ENCODE results near the gene CARHSP1. TPM values are rescaled to one million over a fixed set of nuclear protein-coding genes. Genes with fewer than 3 reads are reported as not detected.

The CARHSP1 gene
- total RNA-seq, 4 donors from 2014 or later: 42.2 to 47.8 (median 44.2) TPM

DNA sequence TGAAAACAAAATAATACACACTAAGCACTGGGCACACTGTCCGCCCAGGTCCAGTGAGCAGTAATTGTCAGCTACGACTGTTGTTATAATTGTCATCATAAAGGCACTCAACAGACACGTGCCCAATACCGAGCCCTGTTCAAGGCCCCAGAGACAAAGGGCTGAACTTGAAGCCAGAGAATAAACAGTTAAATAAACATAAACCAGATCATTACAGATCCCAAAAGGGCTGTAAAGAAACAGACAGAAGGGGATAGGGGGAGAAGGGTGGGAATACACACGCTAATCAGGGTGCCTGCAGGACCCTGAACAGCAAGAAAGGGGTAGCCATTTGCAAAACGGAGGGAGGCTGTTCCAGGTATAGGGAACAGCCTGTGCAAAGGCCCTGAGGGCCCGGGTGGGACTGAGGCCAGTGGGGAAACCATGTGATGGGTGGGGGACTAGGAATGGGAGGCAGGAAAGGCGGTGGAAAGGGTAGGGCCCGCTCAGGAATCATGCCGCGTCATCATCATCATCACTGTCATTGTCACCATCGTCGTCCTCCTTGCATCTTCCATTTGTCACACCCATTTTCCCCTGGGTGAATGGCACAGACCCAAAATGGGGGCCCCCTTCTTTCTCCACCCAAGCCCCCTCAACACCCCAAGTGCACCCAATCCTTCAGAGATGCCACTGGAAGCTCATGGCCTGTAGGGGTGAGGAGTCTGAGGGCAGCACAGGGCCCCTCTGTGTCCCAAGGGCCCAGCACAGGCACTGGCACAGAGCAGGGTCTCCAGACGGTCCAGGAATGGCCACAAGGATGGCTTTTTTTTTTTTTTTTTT is 6.3 kb downstream of the CARHSP1 start:
- no peak overlapping the region for H3K4me3 ChIP-seq (ENCODE audit: low read depth, poor library complexity, severe bottlenecking)
- intact Hi-C loops (cut with DNase I; ENCODE audit: low total_unique reads): no loop called here
- TF ChIP-seq CTCF (IDR thresholded peaks at IDR 0.05): no peak
- TF ChIP-seq POLR2A (IDR thresholded peaks at IDR 0.05): no peak
- DNase-seq (ENCODE audit: low spot score in 2 of 2): no peak
- 78 to 83% methylated on average over 14 of the region's 14 CpGs for WGBS, 2 donors

DNA sequence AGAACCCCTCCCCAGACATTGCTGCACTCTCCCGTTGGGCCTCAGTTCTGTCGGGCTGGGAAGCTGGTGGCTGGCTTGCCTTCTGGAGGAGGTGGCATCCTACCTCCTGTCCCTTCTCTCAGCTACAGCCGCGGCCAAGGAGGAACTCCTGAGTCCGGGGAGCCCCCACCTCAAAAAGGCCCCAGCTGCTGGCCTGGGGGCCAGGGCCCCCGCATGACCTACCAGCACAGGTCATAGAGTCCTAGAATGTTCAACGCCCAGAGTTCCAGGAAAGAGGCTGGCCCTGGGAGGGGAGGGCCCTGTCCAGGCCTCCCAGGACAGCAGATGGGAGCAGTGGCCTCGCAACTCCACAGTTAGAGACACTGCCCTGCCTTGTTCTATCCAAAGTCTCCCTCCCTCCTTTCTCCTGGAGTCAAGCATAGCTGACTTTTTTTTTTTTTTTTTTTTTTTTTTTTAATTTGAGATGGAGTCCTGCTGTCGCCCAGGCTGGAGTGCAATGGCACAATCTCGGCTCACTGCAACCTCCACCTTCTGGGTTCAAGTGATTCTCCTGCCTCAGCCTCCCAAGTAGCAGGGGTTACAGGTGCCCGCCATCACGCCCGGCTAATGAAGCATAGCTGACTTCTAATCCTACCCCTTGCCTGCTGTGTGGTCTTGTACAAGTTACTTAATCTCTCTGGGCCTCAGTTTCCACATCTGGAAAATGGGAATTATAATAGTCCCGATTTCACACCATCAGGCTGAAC is 7.1 kb downstream of the CARHSP1 start:
- DNase-seq (ENCODE audit: low spot score in 2 of 2): no peak
- TF ChIP-seq POLR2A (IDR thresholded peaks at IDR 0.05): no peak
- TF ChIP-seq CTCF (IDR thresholded peaks at IDR 0.05): no peak
- H3K4me3 ChIP-seq (ENCODE audit: low read depth, poor library complexity, severe bottlenecking): no peak overlapping the region
- intact Hi-C loops (cut with DNase I; ENCODE audit: low total_unique reads): no loop called here
- WGBS, 2 donors: 81 to 82% methylated on average over 14 of the region's 14 CpGs

DNA sequence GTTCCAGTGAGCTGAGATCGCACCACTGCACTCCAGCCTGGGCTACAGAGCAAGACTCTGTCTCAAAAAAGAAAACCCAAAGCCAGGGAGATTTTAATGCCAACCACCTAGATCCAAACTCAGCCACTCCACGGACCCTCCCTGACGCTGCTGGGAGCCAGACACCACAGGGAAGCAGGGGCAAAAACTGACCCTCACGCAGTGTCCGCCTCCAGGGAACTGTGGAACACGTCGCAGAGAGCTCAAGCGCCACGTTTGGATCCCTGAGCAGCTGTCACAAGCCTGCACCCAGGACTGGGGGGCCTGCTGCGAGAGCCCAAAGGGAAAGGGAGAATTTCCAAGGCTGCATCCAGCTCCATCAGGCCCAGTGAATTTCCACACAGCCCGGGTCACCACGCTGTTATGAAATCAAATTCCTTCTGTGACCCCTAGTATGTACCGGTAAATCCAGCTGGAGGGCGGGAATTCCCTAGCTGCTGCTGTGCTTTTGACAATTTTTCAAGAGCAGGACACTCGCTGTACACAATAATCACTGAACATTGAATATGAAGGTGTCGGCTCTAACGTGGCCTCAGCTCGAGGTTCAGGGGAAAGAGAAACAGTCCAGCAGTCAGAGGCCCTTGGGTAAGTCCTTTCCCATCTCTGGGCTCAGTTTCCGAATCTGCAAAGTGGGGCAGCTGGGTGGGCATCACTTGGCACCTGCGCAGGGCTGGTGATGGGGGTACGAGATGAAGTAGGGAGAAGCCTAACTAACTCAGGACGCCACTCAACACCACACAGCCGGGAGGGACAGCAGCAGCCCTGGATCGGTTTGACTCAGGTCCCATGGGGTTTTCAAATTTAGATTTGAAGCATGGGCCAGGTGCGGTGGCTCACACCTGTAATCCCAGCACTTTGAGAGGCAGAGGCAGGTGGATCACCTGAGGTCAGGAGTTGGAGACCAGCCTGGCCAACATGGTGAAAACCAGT is 8.6 kb downstream of the CARHSP1 start:
- no peak overlapping the region for H3K4me3 ChIP-seq (ENCODE audit: low read depth, poor library complexity, severe bottlenecking)
- DNase-seq (ENCODE audit: low spot score in 2 of 2): no peak
- WGBS, 2 donors: 73 to 76% methylated on average over 22 to 25 of the region's 25 CpGs
- intact Hi-C loops (cut with DNase I; ENCODE audit: low total_unique reads): no loop called here
- TF ChIP-seq CTCF (IDR thresholded peaks at IDR 0.05) (no peak), POLR2A (IDR thresholded peaks at IDR 0.05) (no peak)

- TF ChIP-seq POLR2A (IDR thresholded peaks at IDR 0.05): no peak
- no peak for TF ChIP-seq CTCF (IDR thresholded peaks at IDR 0.05)
- WGBS, 2 donors: 92 to 93% methylated on average over 31 of the region's 31 CpGs
- no peak for DNase-seq (ENCODE audit: low spot score in 2 of 2)
- intact Hi-C loops (cut with DNase I; ENCODE audit: low total_unique reads): no loop called here
- no peak overlapping the region for H3K4me3 ChIP-seq (ENCODE audit: low read depth, poor library complexity, severe bottlenecking)
Measured at GRCh38 chr16:8858994-8859912, 9.6 kb downstream of the CARHSP1 start.

DNA sequence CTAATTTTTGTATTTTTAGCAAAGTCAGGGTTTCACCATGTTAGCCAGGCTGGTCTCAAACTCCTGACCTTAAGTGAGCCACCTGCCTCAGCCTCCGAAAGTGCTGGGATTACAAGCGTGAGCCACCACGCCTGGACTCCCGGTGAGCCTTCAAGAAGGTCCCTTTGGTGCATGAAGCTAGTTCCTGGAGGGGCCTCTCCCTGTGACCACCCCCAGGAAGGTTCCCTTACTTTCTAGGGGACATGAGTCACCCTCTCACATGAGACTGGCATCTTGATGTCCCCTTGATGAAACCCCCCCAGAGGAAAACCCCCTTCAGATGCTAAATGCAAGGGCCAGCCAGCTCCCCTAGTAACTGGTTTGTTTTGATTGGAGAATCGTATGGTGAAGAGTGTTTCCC is 12.8 kb downstream of the CARHSP1 start:
- DNase-seq (ENCODE audit: low spot score in 2 of 2): no peak
- TF ChIP-seq POLR2A (IDR thresholded peaks at IDR 0.05): no peak
- no peak for TF ChIP-seq CTCF (IDR thresholded peaks at IDR 0.05)
- H3K4me3 ChIP-seq (ENCODE audit: low read depth, poor library complexity, severe bottlenecking): no peak overlapping the region
- WGBS, 2 donors: 52 to 61% methylated on average over 5 of the region's 5 CpGs
- intact Hi-C loops (cut with DNase I; ENCODE audit: low total_unique reads): no loop called here
